H1 (cell line): ENCODE measurements around the gene DZIP1L.

Experiments used
- CTCF ChIP-seq, 3 experiments: IDR thresholded peaks; 1 replicate in 2 of 3; 2 replicates in 1 of 3; pipeline versions ENCODE4 v1.5.1 to v1.6.1; 2011; ENCODE audit warnings: low read length in 3 of 3, mild to moderate bottlenecking in 3 of 3, inconsistent platforms in 2 of 3, low read depth in 1 of 3, moderate library complexity in 1 of 3; ENCODE audit not compliant: insufficient read depth in 1 of 3; ENCODE audit errors: control extremely low read depth in 1 of 3
- EP300 ChIP-seq, 2 experiments: IDR thresholded peaks; 1 replicate in 1 of 2; 2 replicates in 1 of 2; pipeline ENCODE4 v1.6.1; 2011 to 2012; ENCODE audit warnings: low read depth in 2 of 2, low read length in 2 of 2, mild to moderate bottlenecking in 2 of 2, borderline replicate concordance in 1 of 2, inconsistent platforms in 1 of 2, moderate library complexity in 1 of 2
- EZH2 ChIP-seq: fragments of 200-600 bp; sonication (generic); IDR thresholded peaks from 2 replicates; pipeline ENCODE4 v1.7.1; 2012; ENCODE audit warnings: low read depth, mild to moderate bottlenecking, moderate library complexity, low read length, inconsistent platforms; ENCODE audit not compliant: severe bottlenecking
- FOSL1 ChIP-seq: IDR thresholded peaks from 2 replicates; pipeline ENCODE4 v1.6.1; 2011; ENCODE audit warnings: mild to moderate bottlenecking, low read depth, low read length, moderate library complexity; ENCODE audit not compliant: insufficient read depth
- PHF8 ChIP-seq: fragments of 200-600 bp; sonication (generic); conservative IDR thresholded peaks from 2 replicates; pipeline ENCODE4 v1.7.1; 2012; ENCODE audit warnings: low read depth, mild to moderate bottlenecking, inconsistent platforms, low read length, moderate library complexity
- POLR2A ChIP-seq, 2 experiments: IDR thresholded peaks; 1 replicate in 1 of 2; 2 replicates in 1 of 2; pipeline ENCODE4 v1.6.1; 2011; ENCODE audit warnings: low read depth in 2 of 2, low read length in 2 of 2, mild to moderate bottlenecking in 2 of 2; ENCODE audit errors: control extremely low read depth in 1 of 2
- SP1 ChIP-seq: IDR thresholded peaks from 2 replicates; pipeline ENCODE4 v1.6.1; 2011; ENCODE audit warnings: low read depth, low read length
- TBP ChIP-seq: IDR thresholded peaks from 2 replicates; pipeline ENCODE4 v1.6.1; 2011; ENCODE audit warnings: low read depth, low read length, improper control_type of control experiment

- TF ChIP-seq FOSL1: no peak
- TF ChIP-seq POLR2A (IDR thresholded peaks at IDR 0.05; ENCODE audit: control extremely low read depth in 1 of 2, low read depth in 2 of 2, low read length in 2 of 2): no peak
- TF ChIP-seq PHF8: no peak
- no peak for TF ChIP-seq EP300 (IDR thresholded peaks at IDR 0.05; ENCODE audit: borderline replicate concordance in 1 of 2, low read depth in 2 of 2, low read length in 2 of 2)
- TF ChIP-seq TBP: no peak
- no peak for TF ChIP-seq SP1
- TF ChIP-seq EZH2: no peak
- TF ChIP-seq CTCF (IDR thresholded peaks at IDR 0.05; ENCODE audit: control extremely low read depth in 1 of 3, insufficient read depth in 1 of 3, low read depth in 1 of 3, low read length in 3 of 3): no peak
Observed at GRCh38 chr3:138031536-138031935, 83.9 kb downstream of the DZIP1L start.
